ENCODE measurements around the gene SUPT4H1.

SUPT4H1 gene

DNA sequence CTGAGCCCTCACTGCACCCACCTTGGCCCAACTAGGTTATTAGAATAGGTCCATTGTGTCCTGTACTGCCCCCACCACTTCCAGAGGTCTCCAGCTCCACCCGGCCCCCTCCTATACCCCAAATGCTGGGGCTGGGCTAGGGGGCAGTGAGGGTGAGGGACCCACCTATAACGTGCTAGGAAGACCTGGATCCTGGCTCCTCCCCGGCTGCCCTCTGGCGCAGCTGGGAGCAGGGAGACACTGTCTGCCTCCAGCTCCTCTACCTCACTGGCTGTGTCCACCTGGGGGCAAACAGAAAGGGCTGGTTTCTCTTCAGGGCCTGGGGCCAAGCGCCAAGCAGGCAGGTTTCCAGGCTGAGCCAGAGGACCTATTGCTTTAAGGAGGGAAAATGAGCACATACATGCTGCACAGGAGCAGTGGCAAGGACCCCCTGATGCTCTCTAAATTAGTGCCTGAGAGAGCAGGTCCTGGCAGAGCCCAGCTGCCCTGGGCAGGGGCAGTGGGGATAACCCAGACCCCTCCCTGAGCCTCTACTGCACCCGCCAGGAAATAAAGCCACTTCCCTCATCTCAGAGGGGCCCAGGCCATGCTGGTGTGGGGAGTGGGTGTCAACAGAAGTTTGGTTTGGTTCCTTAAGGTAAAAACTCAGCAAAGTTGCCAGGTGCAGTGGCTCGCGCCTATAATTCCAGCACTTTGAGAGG, 35.6 kb downstream of the SUPT4H1 start:
- DNase-seq: no peak

DNA sequence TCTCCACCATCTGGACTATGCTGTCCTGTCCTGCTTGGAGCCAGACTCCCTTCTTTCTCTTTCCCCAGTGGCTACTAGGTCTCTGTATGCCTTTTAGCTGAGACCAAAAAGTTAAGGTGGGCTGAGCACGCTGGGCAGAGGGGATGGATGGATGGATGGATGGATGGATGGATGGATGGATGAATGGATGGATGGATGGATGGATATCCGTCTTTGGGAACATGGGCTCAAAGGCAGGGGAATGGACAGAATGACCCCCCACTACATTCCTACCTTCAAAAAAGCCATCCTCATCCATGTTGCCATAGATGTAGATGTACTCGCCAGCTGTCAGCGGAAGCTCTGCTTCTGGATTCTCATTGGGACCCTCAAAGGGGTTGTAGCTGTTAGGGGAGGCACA, 36.3 kb downstream of the SUPT4H1 start:
- DNase-seq: no peak

DNA sequence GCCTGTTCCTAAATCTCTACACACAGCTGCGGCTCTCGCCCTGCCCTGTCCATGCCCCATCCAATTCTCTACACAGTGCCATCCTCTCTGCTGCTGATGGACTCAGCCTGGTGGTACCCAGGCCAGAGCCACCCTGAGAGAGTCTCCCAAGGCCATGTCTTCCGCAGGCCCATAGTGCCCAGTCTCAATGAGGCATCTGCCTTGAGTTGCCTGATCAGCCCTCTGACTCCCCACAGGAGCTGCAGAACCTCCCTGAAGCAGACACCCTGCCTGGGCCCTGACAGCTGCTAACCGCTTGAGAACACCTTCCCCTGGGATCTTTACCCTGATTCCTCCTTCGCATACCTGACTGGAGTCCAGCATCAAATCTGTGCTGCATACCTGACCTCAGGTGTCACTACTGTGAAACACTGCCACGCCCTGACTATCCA, 36.7 kb downstream of the SUPT4H1 start:
- DNase-seq: no peak

DNA sequence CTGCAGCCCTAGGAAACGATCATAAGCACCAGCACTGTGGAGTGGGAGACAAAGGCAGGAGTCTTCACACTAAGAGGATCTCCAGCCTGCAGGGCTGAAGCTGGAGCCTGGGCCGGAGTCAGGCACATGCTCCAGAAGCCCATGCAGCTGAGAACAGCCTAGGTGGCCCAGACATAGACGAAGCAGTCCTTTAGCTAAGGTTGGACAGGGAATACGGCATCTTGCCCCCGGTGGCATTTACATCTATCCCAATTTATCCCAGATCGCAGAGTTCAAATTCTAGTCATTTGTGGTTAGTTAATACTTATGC, 37.3 kb downstream of the SUPT4H1 start:
- no peak for DNase-seq

DNA sequence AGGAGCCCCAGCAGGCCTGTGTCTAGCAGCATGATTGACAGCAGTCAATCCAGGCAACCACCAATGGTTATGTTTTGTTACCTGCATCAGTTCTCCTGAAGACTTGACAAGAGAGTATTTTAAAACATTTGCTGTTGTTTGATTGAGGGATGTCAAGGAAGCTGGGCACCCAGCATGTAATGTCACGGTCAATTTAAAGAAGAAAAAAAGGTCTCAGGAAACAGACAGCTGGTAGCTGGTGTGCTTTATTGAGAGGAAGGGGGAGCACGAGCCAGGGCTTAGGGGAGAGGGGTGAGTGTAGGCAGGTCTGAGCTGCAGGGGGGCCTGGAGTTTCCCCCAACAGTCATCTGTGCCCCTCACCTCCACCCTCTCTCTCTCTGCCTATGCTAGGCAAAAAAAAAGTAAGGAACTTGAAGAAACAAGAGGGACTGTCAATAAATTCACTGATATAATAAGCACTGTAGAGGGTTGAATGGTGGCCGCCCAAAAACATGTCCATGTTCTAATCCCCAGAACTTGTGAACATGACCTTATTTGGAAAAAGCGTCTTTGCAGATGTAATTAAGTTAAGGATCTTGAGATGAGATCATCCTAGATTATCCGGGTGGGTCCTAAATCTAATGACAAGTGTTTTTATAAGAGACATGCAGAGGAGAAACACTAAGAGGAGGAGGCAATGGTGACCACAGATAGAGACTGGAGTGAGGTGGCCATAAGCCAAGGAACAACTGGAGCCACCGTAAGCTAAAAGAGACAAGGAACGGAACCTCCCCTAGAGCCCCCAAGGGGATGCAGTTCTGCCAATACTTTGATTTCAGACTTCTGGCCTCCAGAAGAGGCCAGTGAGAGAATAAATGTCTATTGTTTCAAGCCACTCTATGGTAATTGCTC, 37.9 kb downstream of the SUPT4H1 start:
- DNase-seq: no peak

DNA sequence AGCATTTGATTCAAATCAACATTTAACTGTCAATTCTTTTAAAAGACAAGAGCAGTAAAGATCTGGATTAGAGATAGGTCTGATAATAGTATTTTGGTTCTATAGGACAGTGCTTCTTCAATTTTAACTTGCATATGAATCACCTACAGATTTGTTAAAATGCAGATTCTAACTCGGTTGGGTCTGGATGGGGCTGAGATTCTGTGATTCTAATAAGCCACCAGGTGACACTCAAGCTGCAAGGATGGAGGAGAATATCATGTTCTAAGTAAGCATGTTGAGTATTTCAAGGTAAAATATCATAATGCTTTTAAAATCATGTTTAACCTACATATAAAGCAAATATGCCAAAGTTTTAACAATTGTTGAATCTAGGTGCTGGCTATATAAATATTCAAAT, 39.2 kb downstream of the SUPT4H1 start:
- DNase-seq: no peak

DNA sequence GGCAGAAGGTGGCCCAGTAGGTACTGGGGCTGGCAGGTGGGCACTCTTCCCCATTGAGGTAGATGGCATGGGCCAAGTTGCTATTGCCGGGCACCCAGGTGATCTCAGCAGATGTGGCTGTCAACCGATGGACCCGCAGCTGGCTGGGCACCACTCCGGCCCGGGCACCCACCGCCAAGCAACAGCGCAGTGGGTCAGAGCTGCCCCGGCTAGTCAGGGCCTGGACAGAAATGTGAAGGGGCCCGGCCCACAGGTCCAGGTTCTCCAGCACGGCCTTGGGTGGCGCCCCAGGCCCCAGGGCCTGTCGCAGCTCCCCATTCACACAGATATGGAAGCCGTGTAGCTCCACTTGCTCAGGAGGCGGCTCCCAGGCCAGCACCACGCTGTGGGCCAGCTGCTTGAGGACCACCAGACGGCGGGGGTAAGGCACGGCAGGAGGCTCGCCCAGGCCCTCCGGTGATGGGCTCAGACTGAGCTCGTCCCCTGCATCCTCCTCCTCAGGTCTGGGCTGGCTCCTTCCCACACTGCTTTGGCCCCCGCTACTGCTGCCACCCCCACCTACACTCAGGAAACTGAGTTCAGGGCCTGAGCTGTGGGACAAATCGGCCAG, 39.9 kb downstream of the SUPT4H1 start:
- no peak for DNase-seq

DNA sequence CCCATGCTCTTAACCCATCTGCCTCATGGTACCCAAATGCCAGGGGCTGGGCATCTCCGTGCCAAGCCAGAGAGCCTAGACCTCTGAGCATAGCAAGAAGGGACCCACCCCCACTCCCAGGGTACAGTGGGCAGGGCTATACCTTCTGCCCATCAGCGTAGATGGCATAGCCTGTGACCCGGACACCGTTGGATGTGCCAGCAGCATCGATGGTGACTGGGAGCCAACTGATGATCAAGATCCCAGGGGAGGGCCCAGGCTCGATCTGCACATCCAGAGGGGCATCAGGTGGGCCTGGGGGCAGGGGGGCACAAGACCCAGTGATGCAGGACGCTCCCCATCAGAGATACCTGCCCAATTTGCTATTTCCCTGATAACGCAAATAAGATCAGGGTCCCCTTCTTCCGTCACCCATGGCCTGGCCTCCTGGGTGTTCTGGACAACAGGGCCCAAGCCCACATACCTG, 40.5 kb downstream of the SUPT4H1 start:
- DNase-seq: no peak

DNA sequence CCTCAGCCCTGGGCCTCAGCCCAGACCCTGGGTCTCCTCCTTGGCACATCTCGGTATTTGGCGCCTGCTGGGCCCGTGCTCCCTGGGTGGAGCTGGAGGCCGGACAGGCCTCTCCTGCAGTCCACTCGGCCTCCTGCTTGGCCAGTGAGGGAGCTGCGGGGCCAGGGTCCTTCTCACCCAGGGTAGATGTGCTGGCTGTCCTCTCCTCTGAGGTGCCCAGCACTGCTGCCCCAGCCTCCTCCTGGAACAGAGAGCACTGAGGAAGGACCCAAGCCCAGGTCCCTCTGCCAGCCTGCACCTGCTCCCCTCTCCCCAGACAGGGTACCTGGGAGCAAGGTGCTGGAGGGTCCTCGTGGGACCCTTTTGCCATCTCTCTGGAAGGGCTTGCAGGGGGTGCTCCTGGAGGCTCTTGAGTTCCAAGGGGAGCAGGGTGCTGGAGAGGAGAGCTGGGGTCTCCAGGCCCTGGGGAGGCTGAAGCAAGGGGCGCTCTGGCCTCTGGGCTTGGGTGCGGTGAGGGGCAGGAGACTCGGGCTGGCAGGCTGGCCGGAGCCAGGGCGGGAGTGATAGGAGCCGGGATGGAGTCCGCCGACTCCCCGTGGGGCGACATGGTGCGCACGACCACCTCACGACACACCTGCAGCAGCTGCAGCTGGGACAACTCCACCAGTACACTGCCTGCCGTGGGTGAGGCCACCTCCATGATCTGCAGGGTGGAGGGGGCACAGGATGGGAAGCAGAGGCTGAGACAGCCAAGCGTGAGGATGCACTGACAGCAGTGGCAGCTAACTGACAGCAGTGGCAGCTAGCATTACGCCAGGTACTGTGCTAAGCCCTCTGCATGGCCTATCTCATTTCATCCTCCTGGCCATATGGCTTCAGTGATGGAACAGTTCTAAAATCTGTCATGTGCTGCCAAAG, 41.2 kb downstream of the SUPT4H1 start:
- DNase-seq: no peak

DNA sequence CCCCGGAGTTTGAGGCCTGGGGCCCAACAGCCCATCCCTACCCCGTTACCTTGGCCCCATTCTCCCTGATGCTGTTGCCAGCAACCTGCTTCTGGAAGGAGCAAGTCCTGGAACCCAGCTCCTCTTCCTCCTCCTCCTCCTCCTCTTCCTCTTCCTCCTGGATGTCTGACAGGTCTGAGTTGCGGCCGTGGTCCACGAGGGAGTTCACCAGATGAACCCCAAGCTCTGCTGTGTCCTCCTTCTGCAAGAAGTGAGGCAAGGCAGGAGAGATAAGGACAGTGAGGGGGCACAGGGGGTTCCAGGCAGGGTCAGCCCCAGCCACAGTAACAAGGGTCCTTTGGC, 42.1 kb downstream of the SUPT4H1 start:
- no peak for DNase-seq

DNA sequence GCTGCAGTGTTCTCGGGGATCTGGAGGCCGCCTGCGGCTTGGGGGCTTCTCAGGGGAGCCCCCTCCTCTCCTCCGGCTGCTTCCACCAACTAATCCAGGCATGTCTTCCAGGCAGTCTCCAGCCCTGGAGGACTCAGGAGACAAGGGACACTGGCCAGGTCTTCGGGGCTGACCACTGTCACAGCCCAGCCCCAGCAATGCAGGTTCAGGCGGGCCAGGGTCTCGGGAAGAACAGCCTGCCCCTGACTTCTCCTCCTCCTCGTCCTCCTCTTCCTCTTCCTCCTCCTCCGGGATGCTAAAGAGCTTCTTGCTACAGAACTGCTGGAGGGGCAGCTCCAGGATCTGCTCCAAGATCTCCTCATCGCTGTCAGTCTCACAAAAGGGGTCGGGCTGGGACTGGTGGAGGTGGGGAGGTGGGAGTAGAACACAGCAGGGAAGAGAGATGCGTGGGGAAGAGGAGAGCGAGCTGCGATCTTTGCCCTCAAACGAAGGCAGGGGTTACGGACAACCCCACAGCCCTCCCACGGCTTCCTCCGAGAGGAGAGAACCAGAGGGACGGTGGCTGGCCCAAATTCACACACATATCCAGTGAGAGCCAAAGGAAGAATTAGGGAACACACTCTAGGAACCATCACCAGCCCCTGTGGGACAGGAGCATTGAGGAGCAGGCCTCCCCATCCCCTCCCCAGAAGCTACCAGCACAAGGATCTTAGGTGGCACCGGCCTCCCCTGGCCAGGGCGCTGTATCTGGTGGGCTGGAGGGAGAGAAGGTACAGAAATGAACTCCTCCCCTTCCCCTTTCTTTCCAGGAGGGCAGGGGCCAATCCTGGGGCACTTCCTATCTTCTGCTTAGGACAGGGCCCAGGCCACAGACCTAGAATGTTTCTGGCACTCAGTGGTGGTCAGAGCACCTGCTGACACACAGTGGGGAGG, 42.8 kb downstream of the SUPT4H1 start:
- no peak for DNase-seq

DNA sequence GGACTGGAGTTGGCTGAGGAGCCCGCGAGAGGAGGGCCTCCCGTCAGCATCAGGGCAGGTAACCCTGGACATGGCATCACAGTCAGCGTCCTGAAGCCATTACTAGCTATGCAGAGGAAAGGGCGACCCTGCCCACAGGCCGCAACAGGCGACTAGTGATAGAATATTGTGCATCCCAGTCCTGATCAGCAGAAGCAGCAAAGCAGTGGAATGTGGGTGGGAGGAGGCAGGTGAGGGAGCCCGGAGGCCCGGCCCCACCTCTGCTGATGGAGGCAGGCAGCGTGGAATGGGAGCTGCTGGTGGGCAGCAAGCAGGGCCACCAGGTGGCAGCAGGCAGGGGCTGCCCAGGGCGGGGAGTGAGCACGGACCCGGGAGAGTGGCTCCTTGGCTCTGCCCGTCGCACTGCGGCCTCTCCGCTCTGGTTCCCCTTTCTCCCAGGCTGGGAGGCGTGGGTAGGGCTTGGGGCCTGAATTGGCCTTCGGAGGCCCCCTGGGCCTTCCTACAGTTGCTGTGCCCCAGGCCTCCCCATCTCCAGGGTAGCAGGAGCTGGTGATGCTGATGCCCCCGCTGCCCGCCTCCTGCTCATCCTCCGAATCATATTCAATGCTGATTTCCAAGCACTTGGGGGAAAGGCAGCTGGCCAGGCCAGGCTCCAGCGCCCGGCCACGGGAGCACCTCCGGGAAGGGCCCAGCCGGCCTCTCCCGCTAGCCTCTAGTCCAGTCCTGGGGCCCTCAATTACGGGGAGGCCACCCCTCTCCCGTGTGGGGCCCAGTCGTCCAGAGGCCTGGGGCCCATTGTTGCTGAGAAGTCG, 43.6 kb downstream of the SUPT4H1 start:
- no peak for DNase-seq

DNA sequence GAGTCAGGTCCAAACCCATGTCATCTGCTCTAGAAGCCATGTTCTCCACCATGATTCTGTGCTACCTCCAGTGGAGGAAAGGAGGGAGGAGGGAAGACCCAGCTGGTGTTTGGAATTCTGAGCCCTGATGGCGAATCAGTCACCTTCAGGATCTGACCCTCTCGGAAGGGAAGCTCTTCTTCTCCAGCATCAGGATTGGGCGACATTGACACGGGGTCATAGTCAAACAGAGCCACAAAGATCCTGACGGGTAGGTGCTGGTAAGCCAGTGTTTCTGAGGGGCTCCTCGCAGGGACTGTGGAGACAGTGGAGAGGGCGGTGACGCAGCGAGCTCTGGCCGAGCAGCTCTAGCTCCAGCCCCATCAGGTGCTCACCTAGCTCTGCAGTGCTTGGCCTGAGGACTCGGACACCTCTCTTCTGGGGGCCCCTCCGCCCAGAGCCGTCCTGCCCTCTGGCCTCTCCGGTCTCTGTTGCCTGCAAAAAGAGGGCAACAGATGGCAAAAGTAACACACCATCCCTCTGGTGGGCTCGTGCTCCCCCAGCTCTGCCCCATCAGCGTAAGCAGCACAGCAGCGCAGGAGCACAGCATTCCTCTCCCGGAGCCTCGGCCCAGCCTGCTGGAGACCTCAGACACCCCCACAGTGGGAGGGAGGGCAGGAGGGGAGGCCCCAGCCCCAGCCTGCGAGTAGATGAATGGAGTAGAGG, 44.4 kb downstream of the SUPT4H1 start:
- DNase-seq: no peak

DNA sequence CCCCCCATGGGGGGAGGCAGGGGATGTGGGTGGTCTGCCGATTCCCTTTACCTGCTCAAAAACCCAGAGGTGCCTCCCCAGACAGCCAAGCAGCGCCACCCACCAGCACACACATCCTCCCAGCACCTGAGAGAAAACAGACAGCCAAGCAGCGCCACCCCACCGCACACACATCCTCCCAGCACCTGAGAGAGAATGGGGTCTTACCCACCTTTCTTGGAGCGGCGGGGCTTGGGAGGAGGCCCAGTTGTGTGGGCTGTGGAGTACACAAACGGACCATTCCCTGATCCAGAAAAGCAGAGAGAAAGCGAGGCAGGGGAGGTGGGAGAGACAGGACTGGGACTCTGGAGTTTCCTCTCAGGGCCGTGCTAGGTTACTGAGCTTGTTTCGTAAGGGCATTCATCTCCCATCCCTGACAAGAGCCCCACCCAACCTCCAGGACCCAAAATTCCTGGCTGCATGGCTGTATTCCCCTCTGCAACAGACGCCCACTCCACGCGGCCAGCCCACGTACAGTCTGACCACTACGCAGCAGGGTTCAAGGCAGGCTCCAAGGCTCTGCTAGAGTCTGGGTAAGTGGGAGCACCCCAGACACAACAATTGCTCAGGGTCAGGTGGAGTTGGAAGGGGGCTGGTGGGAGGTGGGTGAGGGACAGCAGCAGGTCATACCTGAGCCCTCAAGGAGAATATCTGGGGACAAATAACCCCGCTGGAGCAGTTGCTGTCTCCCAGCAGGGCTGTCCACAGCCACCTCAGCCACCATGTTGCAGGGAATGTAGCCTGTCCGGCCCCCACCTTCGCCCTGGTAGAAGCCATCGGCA, 45.7 kb downstream of the SUPT4H1 start:
- no peak for DNase-seq

DNA sequence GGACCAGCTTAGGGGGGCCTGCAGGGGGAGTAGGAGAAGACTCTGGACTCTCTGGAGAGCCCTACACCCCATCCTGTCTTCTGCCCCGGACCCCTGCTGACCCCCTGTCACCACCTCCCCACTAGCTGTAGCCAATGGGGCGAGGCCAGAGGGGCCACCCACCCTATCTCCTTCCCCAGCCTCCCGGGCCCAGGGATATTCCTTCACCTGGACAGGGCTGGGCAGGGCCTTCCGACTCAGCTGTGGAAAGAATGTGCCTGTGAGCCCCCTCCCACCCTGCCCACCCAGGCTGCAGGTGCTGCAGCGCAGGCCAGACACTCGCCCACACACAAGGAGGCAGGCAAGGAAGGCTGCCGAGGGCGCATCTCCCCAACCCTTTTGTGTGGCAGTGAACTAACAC, 46.4 kb downstream of the SUPT4H1 start:
- no peak for DNase-seq

DNA sequence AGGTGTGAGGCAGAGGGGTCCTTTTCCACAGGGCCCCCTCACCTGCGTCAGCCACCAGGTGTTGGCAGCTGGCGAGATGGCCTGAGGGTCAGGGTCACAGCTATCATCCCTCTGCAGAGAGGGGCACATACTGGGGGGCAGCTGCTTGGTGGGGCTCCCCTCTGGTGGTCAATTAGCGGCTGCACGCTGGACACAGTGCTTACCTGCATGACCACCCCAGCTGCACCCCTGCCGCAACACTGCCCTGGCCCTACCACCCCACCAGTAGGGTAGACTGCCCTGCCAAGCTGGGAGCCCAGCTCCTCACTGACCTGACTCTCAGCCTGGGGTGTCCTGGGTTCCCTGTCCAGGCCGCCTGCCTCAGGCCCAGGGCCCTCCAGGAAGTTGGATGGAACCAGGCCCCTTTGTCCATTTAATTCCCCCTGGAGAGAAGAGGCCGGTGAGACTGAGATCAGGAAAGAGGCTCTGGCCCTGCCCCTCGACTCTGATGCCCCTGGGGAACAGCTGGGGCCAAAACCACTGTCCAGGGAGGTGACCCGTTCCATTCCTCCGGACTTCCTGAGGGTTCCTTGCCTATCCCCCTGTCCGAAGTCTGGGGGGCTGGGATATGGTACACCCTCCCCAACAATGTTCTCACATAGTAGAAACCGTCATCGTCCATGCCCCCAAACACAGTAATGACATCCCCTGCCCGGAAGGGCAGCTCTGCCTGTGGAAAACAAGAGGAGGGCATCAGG, 47.1 kb downstream of the SUPT4H1 start:
- DNase-seq: no peak

DNA sequence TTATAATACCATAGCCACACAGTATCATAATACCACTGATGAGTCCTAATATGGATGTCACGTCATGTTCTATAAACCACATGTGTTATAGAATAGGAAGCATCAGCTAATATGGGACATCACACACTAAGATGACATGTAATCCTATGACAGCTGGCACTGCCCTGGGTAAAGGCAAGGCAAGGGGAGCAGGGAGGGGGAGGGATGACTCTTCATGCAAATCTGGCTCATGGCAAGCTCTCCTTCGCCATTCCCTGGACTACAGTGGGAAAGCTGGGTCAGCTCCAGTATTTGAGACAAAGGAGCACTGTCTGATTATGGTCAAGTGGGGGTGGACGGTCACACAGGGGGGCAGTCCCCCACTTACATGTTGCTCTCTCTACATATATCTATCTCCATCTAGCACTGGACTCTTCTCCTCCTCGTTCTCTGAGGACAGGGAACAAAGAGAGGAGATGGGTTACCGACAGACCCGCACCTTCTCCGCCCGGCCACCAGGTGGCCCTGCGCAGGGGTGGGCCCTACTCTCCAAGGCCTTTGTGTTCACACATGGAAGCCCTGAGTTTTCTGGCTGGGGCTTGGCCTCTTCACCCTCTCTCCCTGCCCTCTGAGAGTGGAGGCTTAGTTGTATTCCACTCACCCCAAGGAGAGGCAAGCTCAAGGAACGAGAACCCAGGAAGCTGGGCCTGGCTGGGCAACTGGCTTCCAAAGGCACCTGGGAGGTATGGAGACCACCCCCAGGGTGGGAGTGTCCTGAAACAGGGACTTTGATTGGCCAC, 47.8 kb downstream of the SUPT4H1 start:
- peak; percentile 28 for DNase-seq

Measured in NCI-H1048 (cell line).